ENCODE data around the gene RHOF.
"Not testable (repeated sequence)": the region's sequence is repeated elsewhere in the genome, so short reads cannot be mapped to it uniquely, and the experiment has no call there.

Gene RHOF

DNA sequence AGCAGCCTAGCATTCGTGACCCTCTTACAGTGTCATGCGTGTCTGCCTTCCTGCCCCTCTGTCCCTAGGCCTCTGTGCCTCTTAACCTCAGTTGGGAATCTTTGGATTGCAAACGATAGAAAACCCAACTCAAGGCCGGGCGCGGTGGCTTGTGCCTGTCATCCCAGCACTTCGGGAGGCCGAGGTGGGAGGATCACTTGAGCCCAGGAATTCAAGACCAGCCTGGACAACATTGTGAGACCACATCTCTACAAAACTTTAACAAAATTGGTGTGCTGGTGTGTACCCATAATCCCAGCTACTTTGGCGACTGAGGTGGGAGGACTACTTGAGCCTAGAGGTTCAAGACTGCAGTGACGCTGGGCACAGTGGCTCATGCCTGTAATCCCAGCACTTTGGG lies 44.2 kb downstream of the RHOF start:
- DNase-seq (ENCODE audit: low read depth in 3 of 3) = no peak

DNA sequence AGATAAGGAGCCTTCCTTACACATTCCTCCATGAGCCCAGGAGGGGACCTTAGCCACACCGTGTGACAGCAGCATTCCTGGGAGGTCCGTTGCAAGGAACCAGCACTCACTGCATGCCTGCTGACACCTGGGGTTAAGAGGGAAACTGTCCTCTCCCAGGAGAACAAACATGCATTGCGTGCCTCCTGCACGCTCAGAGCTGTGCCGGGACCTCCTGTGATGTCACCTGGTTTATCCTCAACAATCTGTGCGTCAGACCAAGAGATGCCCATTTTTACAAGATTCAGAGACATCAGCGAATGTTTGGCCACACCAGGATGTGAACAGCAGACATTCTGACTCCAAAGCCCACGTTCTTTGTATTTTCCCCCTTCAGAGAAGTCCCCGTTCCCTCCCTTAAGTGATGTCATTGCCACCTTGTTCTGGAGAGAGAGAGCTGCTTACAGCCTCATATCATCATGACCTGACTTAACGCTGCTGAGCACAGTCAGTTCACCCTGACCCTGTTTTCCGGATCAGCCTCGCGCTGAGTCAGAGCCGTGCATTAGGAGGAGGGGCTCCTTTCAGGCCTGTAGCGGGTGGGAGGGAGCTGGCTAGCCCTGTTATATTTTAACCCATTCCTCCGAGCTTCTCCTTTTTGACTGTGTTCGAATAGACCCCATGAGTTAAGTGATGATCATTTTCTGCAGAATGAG lies 44.8 kb downstream of the RHOF start:
- no peak for DNase-seq (ENCODE audit: low read depth in 3 of 3)

DNA sequence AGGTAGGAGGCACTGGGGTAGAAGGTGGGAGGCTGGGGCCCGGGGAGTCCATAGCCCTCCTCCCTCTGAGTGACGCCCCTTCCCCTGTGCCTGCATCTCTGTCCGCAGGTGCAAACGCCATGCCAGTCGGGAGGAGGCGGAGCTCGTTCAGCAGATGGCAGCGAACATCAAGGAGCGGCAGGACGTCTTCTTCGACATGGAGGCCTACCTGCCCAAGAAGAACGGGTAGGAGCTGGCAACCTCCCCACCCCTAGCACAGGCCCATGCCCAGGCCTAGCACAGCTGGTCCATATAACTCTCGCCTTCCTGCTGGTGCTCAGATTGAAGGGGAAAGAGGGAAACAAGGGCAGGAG lies 45.3 kb downstream of the RHOF start:
- DNase-seq (ENCODE audit: low read depth in 3 of 3) = no peak

DNA sequence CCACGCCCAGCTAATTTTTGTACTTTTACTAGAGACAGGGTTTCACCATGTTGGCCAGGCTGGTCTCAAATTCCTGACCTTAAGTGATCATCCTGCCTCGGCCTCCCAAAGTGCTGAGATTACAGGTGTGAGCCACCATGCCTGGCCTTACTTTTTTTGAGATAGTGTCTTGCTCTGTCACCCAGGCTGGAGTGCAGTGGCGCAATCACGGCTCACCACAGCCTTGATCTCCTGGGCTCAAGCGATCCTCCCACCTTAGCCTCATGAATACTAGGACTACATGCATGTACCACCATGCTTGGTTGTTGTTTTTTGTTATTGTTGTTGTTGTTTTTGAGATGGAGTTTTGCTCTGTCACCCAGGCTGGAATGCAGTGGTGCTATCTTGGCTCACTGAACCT lies 47.9 kb downstream of the RHOF start:
- not testable (repeated sequence) for DNase-seq (ENCODE audit: low read depth in 3 of 3)

DNA sequence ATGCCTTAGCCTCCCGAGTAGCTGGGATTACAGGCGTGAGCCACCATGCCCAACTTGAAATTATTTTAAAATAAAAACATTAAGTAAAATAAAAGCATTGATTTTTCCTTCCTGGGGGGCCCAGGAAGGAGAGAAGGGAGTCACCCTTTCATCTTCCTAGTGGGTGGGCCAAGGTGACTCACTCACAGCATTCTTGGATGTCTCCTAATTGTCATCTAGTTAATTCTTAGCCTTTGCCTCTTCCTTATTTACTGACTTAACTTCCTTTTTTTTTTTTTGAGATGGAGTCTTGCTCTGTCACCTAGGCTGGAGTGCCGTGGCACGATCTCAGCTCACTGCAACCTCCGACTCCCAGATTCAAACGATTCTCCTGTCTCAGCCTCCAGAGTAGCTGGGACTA lies 51.7 kb downstream of the RHOF start:
- no peak for DNase-seq (ENCODE audit: low read depth in 3 of 3)

DNA sequence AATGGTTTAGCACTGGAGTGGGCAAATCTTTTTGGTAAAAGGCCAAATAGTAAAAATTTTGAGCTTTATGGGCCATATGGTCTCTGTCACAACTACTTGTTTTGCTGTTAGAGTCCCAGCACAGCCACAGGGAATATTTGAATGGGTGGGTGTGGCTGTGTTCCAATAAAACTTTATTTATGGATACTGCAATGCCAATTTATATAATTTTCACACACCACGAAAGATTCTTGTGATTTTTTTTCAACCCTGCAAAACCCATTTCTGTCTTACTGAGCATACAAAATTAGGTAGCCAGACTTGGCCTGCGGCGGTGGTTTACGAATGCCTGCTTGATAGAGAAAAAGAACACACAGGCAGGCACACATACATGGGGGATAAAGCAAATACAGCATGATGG lies 52.6 kb downstream of the RHOF start:
- DNase-seq (ENCODE audit: low read depth in 3 of 3) = no peak

DNA sequence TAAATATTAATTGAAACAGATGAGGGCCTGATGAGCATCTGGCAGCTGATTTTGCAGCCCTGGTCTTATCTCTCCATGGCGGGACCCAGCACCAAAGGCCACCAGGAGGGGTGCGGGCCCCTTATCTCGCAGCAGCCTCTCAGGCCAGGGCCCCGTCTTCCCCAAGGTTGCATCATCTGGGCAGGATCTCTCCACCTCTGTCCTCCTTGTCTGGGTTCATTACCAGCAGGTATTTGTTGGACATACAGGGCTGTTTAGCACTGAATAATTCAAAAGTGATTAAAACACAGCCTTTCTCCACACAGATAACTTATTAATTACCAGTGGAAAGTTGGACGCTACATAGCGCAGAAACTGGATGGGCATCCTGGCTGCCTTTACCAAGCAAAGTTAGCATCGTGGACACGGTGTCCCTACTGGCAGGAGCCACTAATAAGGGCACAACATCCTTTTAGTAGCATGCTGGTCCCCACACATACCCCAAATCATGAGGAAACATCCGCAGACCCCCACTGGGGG lies 55.1 kb downstream of the RHOF start:
- no peak for DNase-seq (ENCODE audit: low read depth in 3 of 3)

DNA sequence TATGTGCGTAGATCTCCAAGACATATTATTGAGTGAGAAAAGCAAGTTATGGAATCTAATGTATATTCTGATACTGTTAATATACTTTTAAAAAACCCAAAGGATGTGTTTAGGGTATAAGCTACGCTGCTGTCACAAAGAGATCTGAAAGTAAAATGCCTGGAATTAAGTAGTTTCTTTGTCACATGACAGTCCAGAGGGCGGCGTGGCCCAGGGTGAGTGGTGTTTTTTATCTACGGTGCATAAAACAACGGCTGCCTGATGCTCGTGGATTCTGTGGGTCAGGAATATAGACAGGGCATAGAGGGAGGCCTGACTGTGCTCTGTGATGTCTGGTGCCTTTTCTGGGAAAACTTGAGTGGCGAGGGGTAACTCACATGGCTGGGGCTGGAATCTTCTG lies 59.6 kb downstream of the RHOF start:
- DNase-seq (ENCODE audit: low read depth in 3 of 3) = no peak

DNA sequence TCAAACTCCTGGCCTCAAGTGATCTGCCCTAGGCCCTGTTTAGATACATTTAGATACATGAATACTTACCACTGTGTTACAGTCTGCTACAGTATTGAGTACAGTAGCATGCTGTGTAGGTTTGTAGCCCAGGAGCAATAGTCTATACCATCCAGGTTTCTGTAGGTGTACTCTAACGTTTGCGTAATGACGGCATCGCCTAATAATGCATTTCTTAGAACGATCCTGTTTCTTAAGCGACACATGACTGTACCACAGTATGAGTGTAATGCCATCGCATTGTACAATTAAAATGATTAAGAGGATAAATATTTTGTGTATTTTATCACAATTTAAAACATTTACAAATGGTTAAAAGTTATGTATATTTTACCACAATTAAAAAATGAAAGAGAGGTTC lies 62.0 kb downstream of the RHOF start:
- no peak for DNase-seq (ENCODE audit: low read depth in 3 of 3)

DNA sequence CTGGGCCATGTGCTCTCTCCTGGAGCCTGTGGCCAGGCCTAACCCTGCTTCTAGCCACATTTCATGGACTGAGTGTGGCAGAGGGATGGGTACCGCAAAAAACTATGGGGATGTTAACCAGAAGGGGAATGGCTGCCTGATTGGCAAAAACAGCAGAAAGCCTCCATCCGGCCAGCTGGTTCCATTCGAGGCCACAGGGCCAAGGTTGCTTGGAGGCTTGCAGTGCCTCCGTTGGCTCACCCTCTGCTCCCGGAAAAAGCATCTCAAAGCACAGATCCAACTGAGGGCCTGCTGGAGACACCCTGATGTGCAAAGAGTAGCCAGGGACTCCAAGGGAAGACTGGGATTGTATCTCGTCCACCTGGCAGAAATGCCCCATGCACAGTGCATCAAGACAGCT lies 64.5 kb downstream of the RHOF start:
- DNase-seq (ENCODE audit: low read depth in 3 of 3) = no peak
